Activated T-cell treated with anti-CD3 and anti-CD28 coated beads, Interleukin-2, amount 50 U/mL, for 24 hours (primary cell): ENCODE measurements around the gene USP24.
"Not testable (repeated sequence)": the region's sequence is repeated elsewhere in the genome, so short reads cannot be mapped to it uniquely, and the experiment has no call there.

Experiments used
- DNase-seq: peaks from one replicate; pipeline ENCODE4 v3.0.0-alpha.2; 2020
- H3K27ac Mint-ChIP-seq: 2 replicates; pipeline ENCODE4 v1.8.0; 2020; ENCODE audit warnings: mild to moderate bottlenecking, mixed read lengths
- H3K27me3 Mint-ChIP-seq: 2 replicates; pipeline ENCODE4 v1.8.0; 2020; ENCODE audit warnings: mixed read lengths
- H3K36me3 Mint-ChIP-seq: 2 replicates; pipeline ENCODE4 v1.8.0; 2020; ENCODE audit warnings: low read depth, mixed read lengths
- H3K4me1 Mint-ChIP-seq: 2 replicates; pipeline ENCODE4 v1.8.0; 2020; ENCODE audit warnings: low read depth, mixed read lengths
- H3K4me3 Mint-ChIP-seq: 2 replicates; pipeline ENCODE4 v1.8.0; 2020; ENCODE audit warnings: mild to moderate bottlenecking, moderate library complexity, mixed read lengths
- H3K9me3 Mint-ChIP-seq: 2 replicates; pipeline ENCODE4 v1.8.0; 2020; ENCODE audit warnings: mixed read lengths

USP24 gene

DNA sequence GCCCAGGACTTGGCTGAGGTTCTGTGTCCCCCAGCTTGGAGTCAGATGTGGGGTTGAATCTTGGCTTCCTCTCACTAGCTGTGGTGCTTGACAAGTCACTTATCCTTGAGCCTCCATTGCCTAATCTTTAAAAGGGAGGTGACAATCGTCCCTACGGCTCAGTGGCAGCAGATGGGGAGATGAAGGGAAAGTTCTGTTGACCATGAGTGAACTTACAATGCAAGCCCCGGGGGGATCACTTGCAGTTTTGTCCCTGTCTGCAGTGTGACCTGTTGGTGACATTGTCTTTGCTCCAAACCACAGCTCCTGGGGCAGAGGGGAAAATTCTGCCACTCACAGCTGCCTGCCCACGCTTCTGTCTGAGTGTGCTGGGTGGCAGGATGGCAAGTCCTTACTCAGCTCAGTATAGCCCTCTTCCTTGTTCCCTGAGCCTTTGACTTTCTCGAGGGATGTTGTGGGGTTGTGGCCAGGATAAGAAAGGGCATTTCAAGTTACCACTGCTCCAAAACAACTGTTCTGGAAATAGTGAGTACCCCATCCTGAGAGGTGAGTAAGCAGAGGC lies 174.2 kb downstream of the USP24 start:
- Mint-ChIP-seq H3K9me3 (no peaks in the 10 kb centered on the region), H3K36me3 (no peaks in the 10 kb centered on the region), H3K27me3 (peaks cover 62% of the 10 kb centered on the region), H3K27ac (no peak overlapping the region), H3K4me1 (peaks cover 5% of the 10 kb centered on the region), H3K4me3 (no peak overlapping the region)
- DNase-seq: no peak

DNA sequence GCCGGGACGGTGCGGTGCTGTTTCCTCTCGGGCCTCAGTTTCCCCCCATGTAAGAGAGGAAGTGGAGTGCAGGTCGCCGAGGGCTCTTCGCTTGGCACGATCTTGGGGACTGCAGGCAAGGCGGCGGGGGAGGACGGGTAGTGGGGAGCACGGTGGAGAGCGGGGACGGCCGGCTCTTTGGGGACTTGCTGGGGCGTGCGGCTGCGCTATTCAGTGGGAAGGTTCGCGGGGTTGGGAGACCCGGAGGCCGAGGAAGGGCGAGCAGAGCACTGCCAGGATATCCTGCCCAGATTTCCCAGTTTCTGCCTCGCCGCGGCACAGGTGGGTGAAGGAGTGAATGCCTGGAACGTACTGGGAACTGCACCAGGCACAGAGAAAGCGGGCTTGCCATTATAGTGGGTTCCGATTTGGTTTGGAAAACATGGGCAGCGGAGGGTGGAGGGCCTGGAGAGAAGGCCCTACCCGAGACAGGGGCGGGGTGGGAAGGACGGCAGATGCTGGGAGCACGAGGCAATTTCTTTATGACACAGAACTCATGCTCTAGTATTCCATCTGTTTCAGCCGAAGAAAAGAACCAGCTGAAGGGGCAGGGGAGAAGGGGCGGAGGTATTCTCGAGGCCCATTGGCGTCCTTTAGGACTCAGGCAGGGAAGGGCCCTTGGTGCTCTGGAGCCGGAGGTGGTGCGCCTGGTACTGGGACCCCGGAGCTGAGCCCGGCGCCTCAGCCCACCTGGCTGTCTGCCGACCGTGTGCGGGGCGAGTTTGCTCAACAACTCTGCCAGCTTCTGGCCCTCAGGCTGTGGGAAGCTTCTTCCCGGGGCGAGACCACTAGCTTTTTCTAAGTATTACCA lies 174.9 kb downstream of the USP24 start:
- no peak for DNase-seq
- no peaks in the 10 kb centered on the region for H3K36me3 Mint-ChIP-seq
- no peak overlapping the region for H3K27ac Mint-ChIP-seq
- H3K9me3 Mint-ChIP-seq: no peaks in the 10 kb centered on the region
- H3K4me3 Mint-ChIP-seq: no peak overlapping the region
- peaks cover 69% of the 10 kb centered on the region for H3K27me3 Mint-ChIP-seq
- peaks cover 5% of the 10 kb centered on the region for H3K4me1 Mint-ChIP-seq

DNA sequence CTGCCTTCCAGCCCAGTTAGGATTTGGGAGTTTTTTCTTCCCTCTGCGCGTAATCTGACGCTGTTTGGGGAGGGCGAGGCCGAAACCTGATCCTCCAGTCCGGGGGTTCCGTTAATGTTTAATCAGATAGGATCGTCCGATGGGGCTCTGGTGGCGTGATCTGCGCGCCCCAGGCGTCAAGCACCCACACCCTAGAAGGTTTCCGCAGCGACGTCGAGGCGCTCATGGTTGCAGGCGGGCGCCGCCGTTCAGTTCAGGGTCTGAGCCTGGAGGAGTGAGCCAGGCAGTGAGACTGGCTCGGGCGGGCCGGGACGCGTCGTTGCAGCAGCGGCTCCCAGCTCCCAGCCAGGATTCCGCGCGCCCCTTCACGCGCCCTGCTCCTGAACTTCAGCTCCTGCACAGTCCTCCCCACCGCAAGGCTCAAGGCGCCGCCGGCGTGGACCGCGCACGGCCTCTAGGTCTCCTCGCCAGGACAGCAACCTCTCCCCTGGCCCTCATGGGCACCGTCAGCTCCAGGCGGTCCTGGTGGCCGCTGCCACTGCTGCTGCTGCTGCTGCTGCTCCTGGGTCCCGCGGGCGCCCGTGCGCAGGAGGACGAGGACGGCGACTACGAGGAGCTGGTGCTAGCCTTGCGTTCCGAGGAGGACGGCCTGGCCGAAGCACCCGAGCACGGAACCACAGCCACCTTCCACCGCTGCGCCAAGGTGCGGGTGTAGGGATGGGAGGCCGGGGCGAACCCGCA lies 175.7 kb downstream of the USP24 start, which contains the start of gene PCSK9:
Gene PCSK9 (plus strand): TSS at position 207 of the 741 bp plus-strand sequence. CDS start 290 bp downstream, at position 497.
- no peak for DNase-seq
- peaks cover 5% of the 10 kb centered on the region for H3K4me1 Mint-ChIP-seq
- no peaks in the 10 kb centered on the region for H3K9me3 Mint-ChIP-seq
- no peak within 1 kb of the TSS for H3K27ac Mint-ChIP-seq
- no peaks in the 10 kb centered on the region for H3K36me3 Mint-ChIP-seq
- H3K27me3 Mint-ChIP-seq: peaks cover 74% of the 10 kb centered on the region
- no peak within 1 kb of the TSS for H3K4me3 Mint-ChIP-seq

- Mint-ChIP-seq H3K4me3 (no peak overlapping the region), H3K4me1 (peaks cover 5% of the 10 kb centered on the region), H3K27ac (no peak overlapping the region), H3K27me3 (peaks cover 78% of the 10 kb centered on the region), H3K9me3 (no peaks in the 10 kb centered on the region), H3K36me3 (no peaks in the 10 kb centered on the region)
- no peak for DNase-seq
Observed at GRCh38 chr1:55038974-55039341, 176.2 kb downstream of the USP24 start.

DNA sequence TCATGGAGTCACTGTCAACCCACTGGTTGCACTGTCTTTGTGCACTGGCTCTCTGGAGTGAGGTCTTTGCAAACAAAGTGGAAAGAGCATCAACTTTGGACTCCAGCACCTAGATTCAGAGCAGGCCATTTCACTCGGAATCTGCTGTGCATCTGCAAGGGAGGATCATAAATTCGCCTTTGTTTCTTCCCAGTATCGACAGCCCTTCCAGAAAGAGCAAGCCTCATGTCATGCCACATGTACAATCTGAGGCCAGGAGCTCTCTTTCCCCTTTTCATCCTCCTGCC lies 176.7 kb downstream of the USP24 start:
- no peak for DNase-seq
- Mint-ChIP-seq H3K4me1 (peaks cover 5% of the 10 kb centered on the region), H3K27me3 (peaks cover 83% of the 10 kb centered on the region), H3K9me3 (no peaks in the 10 kb centered on the region), H3K36me3 (no peaks in the 10 kb centered on the region), H3K4me3 (no peak overlapping the region), H3K27ac (no peak overlapping the region)

GRCh38 chr1:55037733-55038551 lies 177.2 kb downstream of the USP24 start:
- Mint-ChIP-seq H3K9me3 (no peaks in the 10 kb centered on the region), H3K27me3 (peaks cover 88% of the 10 kb centered on the region), H3K4me1 (peaks cover 5% of the 10 kb centered on the region), H3K36me3 (no peaks in the 10 kb centered on the region), H3K27ac (no peak overlapping the region), H3K4me3 (no peak overlapping the region)
- no peak for DNase-seq

DNA sequence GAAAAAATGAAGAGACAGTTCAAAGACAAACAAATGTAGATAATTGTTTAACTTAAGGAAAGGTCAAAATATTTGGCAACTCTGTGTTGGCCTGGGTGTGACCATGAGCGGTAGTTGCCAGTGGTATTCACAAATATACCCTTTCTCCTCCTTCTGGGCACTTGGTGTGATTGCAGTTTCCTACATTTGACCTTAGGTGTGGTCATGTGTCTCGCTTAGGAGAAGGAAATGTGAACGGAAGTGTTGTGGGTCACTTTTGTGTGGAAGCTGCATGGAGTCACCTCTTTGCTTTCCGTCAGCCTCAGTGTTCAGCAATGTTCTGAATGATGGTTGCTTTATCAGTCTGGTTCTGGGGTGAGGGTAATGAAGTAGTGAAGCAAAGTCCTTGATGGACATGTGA lies 179.3 kb downstream of the USP24 start:
- no peak for DNase-seq
- Mint-ChIP-seq H3K9me3 (no peaks in the 10 kb centered on the region), H3K36me3 (no peaks in the 10 kb centered on the region), H3K27me3 (peaks cover 78% of the 10 kb centered on the region), H3K4me1 (peaks cover 5% of the 10 kb centered on the region), H3K27ac (no peak overlapping the region), H3K4me3 (no peak overlapping the region)

GRCh38 chr1:55034476-55035133 lies 180.6 kb downstream of the USP24 start:
- Mint-ChIP-seq H3K27me3 (peaks cover 65% of the 10 kb centered on the region), H3K27ac (no peak overlapping the region), H3K9me3 (no peaks in the 10 kb centered on the region), H3K4me1 (peaks cover 2% of the 10 kb centered on the region), H3K36me3 (no peaks in the 10 kb centered on the region), H3K4me3 (no peak overlapping the region)
- no peak for DNase-seq

DNA sequence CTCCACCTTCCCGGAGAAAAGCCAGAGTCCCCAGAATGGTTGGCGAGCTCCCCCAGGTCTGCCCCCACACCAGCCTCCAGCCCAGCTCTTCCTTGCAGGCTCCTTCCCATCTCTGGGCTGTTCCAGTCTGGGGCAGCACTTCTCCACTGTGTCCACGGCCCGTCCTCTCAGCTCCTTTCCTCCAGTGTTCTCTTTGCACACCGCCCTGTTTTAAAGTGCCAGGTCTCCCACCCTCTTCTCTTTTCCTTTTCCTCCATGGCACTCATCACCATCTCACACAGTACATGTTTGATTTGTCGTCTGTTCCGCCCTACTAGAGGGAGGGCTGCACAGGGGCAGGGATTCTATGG lies 181.9 kb downstream of the USP24 start:
- H3K36me3 Mint-ChIP-seq: no peaks in the 10 kb centered on the region
- no peak for DNase-seq
- H3K4me3 Mint-ChIP-seq: no peak overlapping the region
- no peak overlapping the region for H3K27ac Mint-ChIP-seq
- H3K4me1 Mint-ChIP-seq: no peaks in the 10 kb centered on the region
- peaks cover 52% of the 10 kb centered on the region for H3K27me3 Mint-ChIP-seq
- H3K9me3 Mint-ChIP-seq: no peaks in the 10 kb centered on the region

- not testable (repeated sequence) for H3K4me1 Mint-ChIP-seq, H3K36me3 Mint-ChIP-seq, H3K27ac Mint-ChIP-seq, H3K9me3 Mint-ChIP-seq, DNase-seq, H3K4me3 Mint-ChIP-seq
- peaks cover 32% of the 10 kb centered on the region for H3K27me3 Mint-ChIP-seq
Observed at GRCh38 chr1:55031098-55031497, 184.1 kb downstream of the USP24 start.

GRCh38 chr1:55026682-55027081 lies 188.5 kb downstream of the USP24 start:
- not testable (repeated sequence) for DNase-seq, H3K27me3 Mint-ChIP-seq

DNA sequence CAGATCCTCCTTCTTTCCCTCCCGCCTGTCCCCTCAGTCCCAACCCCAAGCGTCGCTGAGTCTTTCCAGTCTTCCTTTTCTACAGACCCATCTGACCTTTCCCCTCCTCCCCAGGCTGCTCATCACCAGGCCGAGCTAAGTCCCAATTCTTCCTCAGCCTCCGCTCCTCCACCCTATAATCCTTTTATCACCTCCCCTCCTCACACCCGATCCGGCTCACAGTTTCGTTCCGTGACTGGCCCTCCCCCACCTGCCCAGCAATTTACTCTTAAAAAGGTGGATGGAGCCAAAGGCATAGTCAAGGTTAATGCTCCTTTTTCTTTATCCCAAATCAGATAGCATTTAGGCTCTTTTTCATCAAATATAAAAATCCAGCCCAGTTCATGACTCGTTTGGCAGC lies 191.0 kb downstream of the USP24 start:
- H3K9me3 Mint-ChIP-seq, H3K27ac Mint-ChIP-seq, H3K4me3 Mint-ChIP-seq, H3K36me3 Mint-ChIP-seq, H3K27me3 Mint-ChIP-seq, H3K4me1 Mint-ChIP-seq, DNase-seq: not testable (repeated sequence)

More at GRCh38 chr1:55026682-55027081, 188.5 kb downstream of the USP24 start:
- H3K4me3 Mint-ChIP-seq, H3K9me3 Mint-ChIP-seq, H3K4me1 Mint-ChIP-seq, H3K27ac Mint-ChIP-seq, H3K36me3 Mint-ChIP-seq: not testable (repeated sequence)

GRCh38 chr1:55021942-55022546 lies 193.1 kb downstream of the USP24 start:
- Mint-ChIP-seq H3K4me1 (peaks cover 2% of the 10 kb centered on the region), H3K4me3 (no peak overlapping the region), H3K9me3 (no peaks in the 10 kb centered on the region), H3K27me3 (peaks cover 3% of the 10 kb centered on the region), H3K36me3 (no peaks in the 10 kb centered on the region), H3K27ac (no peak overlapping the region)
- DNase-seq: peak; percentile 77

DNA sequence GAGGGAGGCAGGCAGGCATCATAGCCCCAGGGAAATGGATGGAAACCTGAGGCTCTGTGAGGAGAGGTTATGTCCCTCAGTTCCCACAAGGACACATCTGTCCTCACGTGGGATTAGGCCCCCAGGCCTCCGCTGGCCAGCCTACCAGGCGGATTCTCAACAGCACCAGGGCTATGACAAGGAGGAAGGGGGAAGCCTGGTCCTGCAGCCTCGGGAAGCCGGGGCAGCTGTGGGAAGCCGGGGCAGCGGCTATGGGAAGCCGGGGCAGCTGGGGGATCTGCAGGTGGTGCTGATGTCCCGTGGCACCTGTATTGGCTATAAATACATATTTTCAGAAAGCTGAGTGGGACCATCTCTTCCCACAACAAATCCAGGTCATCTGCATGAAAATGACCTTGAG lies 196.8 kb downstream of the USP24 start:
- H3K4me1 Mint-ChIP-seq: no peaks in the 10 kb centered on the region
- no peak for DNase-seq
- peaks cover 8% of the 10 kb centered on the region for H3K27me3 Mint-ChIP-seq
- H3K4me3 Mint-ChIP-seq: no peak overlapping the region
- no peaks in the 10 kb centered on the region for H3K9me3 Mint-ChIP-seq
- H3K36me3 Mint-ChIP-seq: no peaks in the 10 kb centered on the region
- no peak overlapping the region for H3K27ac Mint-ChIP-seq
